ENCODE measurements around the gene FNBP1L.
"Not testable (repeated sequence)": the region's sequence is repeated elsewhere in the genome, so short reads cannot be mapped to it uniquely, and the experiment has no call there.

The FNBP1L gene

DNA sequence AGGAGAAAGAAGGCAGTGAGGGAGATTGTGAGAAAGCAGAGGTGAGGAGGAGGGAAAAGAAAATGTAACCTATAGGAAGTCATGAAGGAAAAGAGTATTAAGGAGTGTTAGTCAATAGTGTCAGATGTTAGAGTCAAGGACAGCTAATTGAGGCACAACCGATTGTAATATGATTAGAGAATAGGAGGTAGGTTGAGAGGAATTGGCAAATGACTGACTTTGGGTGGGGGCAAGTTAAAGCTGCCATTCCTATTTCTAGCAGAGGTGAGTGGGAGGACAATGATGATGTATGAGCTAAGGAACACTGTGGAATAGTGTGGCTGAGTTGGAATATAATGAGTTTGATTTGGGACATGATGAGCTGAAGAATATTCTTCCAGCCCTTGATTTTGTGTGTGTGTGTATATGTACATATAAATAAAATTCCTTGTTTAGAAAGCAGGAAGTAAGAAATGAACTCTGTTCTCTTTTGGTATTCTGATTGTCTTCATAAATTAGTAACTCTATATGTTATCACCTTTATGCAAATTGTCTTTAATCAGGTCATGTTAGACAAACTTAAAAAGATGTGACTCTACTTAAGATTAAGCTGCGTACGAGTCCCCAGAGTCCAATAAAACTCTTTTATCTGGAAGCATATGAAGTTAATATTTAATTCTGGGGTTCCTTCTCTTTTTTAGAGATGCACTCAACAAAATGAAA, 98.4 kb downstream of the FNBP1L start:
- no peak for TF ChIP-seq POLR2A (IDR thresholded peaks at IDR 0.05; ENCODE audit: low read depth, low read length)
- FAIRE-seq, result no peak
- DNase-seq (ENCODE audit: insufficient read length, low spot score), result no peak

DNA sequence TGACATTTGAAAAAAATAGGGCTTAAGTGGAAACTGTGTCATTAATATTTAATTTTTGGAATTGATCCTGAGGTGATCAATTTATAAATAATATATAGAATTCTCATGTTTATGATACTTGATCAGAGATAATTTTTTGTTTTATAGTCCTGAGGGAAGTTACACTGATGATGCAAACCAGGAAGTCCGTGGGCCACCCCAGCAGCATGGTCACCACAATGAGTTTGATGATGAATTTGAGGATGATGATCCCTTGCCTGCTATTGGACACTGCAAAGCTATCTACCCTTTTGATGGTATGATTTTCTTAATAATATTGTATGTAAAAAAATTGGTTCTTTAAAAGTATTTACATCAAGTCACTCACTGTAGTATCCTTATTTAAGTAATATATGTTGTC, 101.2 kb downstream of the FNBP1L start:
- no peak for DNase-seq (ENCODE audit: insufficient read length, low spot score)
- no peak for FAIRE-seq
- TF ChIP-seq POLR2A (IDR thresholded peaks at IDR 0.05; ENCODE audit: low read depth, low read length), result no peak

DNA sequence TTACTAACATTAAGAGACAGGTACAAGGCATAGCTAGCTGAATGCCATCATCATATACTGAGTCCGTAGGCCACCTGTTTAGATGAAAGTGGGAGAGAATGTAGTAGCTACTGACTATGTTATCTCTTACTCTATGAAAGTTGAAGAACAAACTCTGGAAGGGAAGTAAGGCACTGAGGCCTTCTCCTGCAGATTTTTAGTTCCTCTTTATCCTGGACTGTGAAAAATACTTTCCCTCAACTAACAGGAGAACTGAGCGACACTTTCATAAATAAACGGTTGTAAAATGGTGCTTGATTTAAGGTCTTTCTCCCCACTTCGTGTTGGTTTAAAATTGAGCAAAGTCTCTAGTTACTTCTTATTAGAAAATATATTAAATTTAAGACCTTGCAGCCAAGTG, 101.9 kb downstream of the FNBP1L start:
- TF ChIP-seq POLR2A (IDR thresholded peaks at IDR 0.05; ENCODE audit: low read depth, low read length), result no peak
- DNase-seq (ENCODE audit: insufficient read length, low spot score), result no peak
- no peak for FAIRE-seq

DNA sequence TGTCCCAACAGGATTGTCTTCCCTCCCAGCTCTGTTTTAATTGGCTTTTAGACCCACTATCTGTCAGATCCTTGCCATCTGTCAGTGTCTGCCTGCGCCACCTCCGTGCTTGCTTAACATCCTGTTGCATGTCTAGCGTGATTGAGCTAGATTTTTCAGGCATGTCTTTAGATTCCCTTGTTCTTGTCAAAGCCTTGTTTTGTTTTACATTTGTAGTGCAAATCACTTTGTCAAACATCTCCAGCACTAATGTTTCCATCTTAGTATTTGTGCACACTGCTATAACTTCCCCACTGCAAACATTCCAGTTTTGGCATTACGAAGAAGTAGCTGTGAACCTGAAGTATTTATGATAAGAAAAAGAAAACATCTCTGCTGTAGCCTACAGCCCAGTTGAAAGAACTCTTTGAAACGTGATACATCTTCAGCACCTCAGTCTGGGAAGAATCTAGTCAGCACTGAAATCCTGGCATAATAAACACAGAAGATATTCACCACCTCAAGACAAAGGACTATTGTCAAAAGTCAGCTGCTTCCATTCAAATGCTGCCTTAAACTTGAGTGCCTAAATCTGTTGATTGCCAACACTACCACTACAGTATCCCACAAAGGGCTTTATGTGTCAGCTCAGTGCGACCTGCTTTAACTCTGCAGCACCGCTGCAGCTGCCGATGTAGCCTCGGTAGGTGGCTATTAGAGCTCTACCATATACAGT, 105.0 kb downstream of the FNBP1L start:
- no peak for TF ChIP-seq POLR2A (IDR thresholded peaks at IDR 0.05; ENCODE audit: low read depth, low read length)
- DNase-seq (ENCODE audit: insufficient read length, low spot score) (no peak), FAIRE-seq (peak; percentile 82)

DNA sequence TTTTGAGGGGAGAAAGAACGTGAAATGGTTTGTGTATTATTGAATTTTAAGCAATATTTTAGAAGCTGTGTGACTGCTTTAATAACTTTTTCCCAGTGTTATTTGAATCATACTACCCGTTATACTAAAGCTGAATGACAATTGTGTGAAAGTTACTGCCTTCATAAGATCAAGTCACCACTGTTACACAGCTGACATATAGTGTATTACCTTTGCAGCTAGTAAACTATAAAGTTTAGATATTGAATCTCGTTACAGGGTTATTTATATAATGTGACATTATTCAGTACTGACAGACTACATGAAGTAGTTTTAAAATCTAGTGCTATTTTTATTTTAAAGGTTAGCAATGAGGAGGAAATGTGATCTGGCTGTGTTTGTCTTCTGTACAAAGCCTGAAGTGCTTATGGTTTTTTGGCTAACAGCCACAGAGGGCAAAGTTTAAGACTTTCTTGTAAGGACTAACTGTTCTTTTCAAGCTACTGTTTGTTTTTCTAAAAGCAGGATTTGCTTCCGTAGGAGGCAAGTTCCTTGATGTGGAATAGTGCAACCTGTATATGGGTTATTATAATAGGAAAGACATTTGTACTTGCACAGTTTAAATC, 106.1 kb downstream of the FNBP1L start:
- DNase-seq (ENCODE audit: insufficient read length, low spot score), result not testable (repeated sequence)
- peak; percentile 83 for FAIRE-seq

DNA sequence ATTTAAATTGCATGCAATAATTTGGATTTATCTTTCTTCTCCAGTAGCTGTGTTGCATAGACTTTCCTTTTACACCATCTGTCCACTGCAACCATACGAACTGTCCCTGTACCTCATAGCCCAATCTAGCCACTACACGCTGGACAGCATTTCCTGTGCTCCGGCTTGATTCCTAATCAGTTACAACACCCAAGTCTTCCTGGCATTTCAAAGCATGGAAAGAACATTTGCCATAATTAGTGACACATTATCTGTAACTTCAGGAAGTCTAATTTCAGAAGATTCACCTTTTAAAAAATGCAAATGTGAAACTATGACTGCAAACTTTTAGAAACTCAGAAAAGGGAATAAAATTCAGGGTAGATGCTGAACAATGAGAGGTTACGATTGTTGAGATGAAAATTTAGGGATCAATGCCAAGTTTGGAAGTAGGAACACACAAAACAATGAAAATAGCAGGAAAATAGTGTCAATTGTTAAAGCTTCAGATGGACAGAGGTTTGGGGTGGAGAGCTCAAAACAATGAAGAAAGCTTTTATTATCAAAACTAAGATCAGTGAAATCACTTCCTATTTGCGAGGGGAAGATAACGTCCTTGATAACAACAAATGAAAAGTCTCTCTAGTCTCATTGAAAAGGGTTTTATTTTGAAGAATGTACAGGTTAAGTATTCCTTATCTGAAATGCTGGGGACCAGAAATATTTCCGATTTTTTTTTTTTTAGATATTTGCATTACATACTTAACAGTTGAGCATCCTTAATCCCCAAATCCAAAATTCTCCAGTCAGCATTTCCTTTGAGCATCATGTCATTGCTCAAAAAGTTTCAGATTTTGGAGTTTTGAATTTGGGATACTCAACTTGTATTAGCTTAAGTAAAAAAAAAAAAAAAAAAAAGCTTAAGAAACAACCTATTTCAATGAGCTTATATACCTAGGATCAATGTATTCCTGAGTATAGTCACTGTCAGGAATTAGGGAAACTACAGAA, 107.3 kb downstream of the FNBP1L start:
- DNase-seq (ENCODE audit: insufficient read length, low spot score), result no peak
- no peak for TF ChIP-seq POLR2A (IDR thresholded peaks at IDR 0.05; ENCODE audit: low read depth, low read length)
- peak; percentile 64 for FAIRE-seq

DNA sequence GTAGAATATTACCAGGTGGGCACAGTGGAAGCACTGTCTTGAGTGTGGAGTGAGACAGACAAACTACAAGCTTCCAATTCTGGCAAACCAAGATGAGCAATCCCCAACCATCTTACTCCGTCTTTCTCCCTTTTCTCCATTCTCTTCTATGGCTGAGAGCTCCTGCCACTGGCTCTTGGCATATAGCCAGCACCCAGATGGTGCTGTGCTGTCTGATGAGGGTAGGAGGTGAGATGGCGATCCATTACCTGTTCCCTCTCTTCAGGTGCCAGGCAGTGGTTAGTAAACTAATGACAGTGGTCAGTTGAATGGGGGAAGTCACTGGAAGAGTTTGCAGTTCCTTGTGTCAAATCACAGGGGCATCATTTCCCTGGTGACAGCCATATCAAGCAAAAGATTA, 108.4 kb downstream of the FNBP1L start:
- peak; percentile 60 for FAIRE-seq

DNA sequence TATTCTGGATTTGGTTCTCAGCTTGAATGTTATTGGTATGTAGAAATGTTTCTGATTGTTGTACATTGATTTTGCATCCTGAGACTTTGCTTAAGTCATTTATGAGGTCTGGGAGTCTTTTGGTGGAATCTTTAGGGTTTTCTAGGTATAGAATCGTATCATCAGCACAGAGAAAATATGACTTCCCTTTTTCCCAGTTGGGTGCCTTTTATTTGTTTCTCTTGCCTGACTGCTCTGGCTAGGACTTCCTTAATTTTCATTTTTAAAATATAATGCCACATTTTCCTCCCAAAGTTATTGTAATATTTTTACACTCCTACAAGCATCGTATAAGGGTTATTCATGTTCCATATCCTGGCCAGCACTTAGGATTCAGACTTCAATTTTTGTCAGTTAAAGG, 111.1 kb downstream of the FNBP1L start:
- TF ChIP-seq POLR2A (IDR thresholded peaks at IDR 0.05; ENCODE audit: low read depth, low read length), result no peak
- DNase-seq (ENCODE audit: insufficient read length, low spot score) (no peak), FAIRE-seq (no peak)

More for the DNA sequence above, 108.4 kb downstream of the FNBP1L start:
- DNase-seq (ENCODE audit: insufficient read length, low spot score), result no peak
- TF ChIP-seq POLR2A (IDR thresholded peaks at IDR 0.05; ENCODE audit: low read depth, low read length), result no peak

DNA sequence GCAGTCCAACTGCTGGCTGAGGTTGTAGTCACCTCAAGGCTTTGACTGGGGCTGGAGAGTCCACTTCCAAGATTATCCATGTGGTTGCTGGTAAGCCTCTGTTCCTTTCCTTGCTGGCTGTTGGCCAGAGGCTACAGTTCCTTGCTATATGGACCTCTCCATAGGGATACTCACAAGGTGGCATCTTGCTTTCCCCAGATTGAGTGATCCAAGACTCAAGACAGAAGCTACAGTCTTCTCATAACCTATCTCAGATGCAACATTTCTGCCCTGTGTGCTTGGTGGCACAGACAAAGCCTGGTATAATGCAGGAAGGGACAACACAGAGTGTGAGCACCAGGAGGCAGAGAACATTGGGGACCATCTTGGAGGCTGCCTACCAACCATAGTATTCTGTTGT, 111.8 kb downstream of the FNBP1L start:
- FAIRE-seq, result peak; percentile 53
- TF ChIP-seq POLR2A (IDR thresholded peaks at IDR 0.05; ENCODE audit: low read depth, low read length), result no peak
- no peak for DNase-seq (ENCODE audit: insufficient read length, low spot score)

DNA sequence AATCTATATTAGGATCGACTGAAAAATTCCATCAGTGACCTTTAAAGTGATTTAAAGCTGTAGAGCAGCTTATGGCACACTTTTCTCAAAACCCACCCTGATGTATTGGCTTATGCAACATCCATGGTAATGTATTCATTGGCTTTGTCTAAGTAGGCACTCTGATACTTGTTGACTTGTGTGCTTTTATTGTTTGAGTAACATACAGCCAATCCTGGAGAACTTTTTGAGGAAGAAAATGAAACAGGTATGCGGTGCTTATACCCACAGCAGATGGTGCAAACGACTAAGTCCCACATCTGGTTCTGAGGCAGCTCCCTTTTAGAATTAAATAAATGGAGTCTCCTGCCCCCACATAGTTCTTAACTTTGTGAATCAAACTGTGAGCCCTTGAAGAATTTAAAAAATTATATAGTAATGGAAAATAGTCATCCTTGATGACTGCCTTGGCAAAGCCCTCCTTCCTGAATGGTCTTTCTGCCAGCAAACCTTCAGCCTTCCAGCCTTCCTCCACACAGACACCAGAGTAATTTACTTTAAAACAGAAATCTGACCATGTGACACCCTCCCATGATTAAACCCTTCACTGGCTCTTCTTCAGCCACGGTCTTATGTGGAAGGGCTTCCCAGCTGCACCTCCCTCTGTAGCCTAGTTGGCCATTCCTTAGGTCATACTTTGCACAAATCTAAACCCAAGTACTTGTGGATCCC, 117.7 kb downstream of the FNBP1L start:
- DNase-seq (ENCODE audit: insufficient read length, low spot score) (no peak), FAIRE-seq (no peak)
- no peak for TF ChIP-seq POLR2A (IDR thresholded peaks at IDR 0.05; ENCODE audit: low read depth, low read length)

DNA sequence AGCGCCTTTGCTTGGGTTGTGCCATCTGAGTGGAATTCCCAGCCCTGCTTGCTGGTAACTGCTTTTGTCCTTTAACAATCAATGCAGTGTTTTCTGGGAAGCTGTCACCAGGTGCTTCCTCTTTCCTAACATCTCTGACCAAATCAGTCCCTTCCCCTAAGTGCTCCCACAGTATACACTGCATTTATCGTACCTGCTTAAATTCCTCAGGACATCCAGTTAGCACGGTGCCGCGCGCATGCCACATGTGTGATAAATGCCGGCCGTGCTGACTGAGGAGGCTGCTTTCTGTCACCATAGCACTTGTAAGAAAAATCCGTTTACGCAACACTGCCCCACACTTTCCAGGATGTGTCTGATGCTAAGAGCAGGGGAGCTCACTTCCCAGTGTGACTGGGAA, 118.3 kb downstream of the FNBP1L start:
- TF ChIP-seq POLR2A (IDR thresholded peaks at IDR 0.05; ENCODE audit: low read depth, low read length), result no peak
- DNase-seq (ENCODE audit: insufficient read length, low spot score) (no peak), FAIRE-seq (no peak)

DNA sequence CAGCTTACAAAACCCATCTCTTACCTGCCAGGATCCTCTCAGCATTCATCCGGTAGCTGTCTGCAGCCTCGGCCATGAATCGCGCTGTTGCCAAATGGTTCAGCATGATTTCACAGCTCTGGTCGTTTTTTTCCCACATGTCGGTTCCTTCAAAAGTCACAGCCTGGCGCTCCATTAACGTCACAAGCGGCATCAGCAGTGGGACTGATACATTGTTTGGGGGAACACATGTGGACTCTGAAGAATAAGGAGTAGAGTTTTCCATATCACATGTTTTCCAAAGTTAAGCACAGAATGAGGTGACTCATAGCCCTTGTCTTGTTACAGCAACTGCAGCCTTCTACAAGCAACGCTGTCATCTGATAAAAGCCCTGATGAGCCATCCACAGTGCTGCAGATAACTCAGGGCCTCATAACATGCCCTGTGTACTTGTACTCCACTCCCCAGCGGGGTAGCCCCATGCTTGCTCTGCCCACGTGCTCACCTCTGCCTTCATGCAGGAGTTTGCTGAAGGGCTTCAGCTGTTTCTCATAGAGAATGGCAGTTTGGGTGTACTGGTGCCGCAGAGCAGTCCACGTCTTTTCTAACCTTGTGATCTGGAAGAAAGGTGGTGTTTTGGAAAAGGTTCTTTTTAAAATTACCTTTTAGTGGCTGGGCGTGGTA, 119.5 kb downstream of the FNBP1L start:
- peak; percentile 52 for FAIRE-seq
- peak; percentile 44 for DNase-seq (ENCODE audit: insufficient read length, low spot score)

DNA sequence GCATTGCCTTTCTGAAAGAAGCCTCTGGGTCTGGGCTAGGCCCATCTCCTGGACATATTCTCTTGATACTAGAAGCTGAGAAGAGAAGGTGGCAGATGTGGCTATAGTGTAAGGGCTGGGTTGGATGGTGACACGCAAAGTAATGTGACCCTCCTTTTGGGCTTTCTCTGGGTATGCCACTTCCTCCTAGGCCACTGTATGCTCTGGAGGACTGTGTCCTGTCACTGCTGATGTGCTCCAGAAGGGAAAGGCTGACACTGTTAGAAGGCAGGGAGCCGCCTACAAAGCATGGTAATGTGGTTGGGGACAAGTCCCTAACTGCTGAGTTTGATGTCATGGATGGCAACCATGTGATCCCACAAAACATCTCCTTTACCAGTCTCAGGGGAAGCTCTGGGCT, 121.6 kb downstream of the FNBP1L start:
- FAIRE-seq, result no peak
- no peak for DNase-seq (ENCODE audit: insufficient read length, low spot score)
- no peak for TF ChIP-seq POLR2A (IDR thresholded peaks at IDR 0.05; ENCODE audit: low read depth, low read length)

More for the DNA sequence above, 119.5 kb downstream of the FNBP1L start:
- no peak for TF ChIP-seq POLR2A (IDR thresholded peaks at IDR 0.05; ENCODE audit: low read depth, low read length)

Measured in H54 (cell line).